Activated effector memory CD4-positive, alpha-beta T cell treated with Interleukin-2 at 50 U/mL for 16 hours (primary cell): ENCODE measurements around the gene PEX1.
"Not testable (repeated sequence)": the region's sequence is repeated elsewhere in the genome, so short reads cannot be mapped to it uniquely, and the experiment has no call there.

Experiments
- DNase-seq: peaks from one replicate; pipeline ENCODE4 v3.0.0-alpha.2; 2020

Gene PEX1

DNA sequence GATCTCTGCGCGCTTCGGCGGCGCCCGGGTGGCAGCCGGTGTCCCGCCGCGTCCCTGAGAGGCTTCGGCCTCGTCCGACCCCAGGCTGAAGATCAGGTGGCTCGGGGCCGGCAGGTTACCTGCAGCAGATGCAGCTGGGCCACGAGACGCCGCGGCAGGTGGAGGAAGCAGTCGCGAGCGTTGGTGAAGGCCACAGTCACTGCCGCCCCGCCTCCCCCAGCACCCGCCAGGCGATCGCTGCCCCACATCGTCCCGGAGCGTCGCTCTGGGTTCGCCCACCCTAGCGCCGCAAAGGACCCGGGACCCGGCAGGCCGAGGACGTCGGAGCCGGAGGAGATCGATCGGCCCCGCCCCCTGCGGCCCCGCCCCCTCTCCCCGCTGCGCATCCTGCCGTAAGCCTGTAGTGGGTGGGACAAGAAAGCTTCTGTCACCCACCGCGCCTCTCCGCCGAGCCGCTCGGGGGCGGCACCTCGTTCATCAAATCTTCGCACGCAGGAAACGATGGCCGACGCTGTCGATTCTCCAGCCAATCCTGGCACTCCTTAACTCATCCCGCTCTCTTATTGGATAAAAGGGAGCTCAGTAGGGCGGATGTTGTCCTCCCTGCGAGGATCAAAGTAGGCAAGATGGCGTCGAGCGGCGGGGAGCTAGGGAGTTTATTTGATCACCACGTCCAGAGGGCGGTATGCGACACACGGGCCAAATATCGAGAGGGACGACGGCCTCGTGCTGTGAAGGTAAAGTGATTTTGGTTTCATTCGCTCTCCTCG, at the start of gene PEX1, which contains the start of gene RBM48:
Gene PEX1, minus strand, starts transcription at position 333 of the 770 bp plus-strand sequence. Its CDS starts 85 bp downstream, at position 248.
Gene RBM48, plus strand, starts transcription at position 608 of the 770 bp plus-strand sequence. Its CDS starts 19 bp downstream, at position 627.
- DNase-seq = peak; percentile 93

DNA sequence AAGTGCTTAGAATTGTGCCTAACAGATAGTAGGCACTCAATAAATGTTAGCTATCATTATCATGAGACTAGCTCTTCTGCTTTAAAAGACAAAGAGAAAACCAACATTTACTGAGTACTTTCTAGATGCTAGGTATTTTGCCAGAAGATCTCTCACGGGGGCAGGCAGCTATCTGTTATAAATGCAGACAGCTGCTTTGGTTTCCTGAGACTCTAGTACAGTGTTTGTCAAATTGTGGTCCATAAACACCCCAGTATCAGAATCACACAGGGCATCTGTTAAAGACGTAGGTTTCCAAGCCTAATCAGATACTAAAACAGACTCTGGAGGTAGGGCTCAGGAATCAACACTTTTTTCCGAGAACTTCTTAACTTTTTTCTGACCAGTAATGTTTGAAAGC, 48.0 kb upstream of the PEX1 start:
- DNase-seq = no peak

DNA sequence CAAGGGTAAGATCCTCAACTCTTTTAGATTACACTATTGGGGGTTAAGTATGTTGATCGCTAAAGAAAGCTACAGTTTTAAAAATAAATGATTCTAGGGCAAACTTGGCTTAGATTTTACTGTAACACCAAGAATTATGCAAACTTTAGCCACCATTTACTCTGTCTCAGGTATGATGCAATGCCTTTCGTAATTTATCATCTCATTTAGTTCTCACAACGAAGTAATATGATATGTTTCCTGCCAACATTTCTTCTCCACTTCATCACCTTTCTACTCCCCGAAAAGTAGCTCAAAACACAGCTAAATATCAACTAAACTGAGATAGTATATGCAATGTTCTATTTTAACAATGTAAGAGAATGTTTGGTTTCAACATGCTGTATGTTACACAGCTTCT, 40.8 kb upstream of the PEX1 start:
- DNase-seq = no peak

DNA sequence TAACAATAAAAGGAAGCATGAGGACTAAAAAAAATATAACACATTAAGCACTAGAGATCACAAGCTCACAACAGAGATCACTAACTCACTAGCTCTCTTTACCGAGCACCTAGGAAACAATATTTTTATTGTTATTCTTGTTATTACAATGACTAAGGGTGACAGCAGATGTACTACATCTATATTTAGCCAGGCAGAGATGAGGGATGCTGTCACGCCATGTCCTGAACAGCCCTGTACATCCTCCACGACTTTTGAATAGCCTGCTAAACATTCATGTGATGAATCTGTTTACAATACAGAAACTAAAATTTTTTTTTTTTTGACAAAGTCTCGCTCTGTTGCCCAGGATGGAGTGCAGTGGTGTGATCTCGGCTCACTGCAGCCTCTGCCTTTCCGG, 39.1 kb upstream of the PEX1 start:
- DNase-seq = no peak

DNA sequence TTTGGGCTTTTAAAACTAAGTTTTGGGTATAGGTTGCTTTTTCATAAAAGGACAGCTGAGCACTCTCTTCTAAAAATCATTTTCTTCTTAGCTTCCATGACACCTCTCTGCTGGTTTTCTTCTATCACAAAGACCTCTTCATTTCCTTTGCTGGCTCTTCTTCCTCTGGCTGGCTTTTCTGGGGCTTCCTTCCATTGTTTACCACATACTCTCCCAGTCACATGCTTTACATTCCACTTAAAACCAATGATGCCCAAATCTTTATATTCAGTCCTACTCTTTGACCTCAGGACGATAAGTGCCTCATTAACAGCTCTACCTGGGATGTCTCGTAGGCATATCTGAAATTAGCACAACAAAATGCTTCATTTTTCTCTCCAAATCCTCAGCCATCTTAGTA, 35.0 kb upstream of the PEX1 start:
- DNase-seq = no peak

DNA sequence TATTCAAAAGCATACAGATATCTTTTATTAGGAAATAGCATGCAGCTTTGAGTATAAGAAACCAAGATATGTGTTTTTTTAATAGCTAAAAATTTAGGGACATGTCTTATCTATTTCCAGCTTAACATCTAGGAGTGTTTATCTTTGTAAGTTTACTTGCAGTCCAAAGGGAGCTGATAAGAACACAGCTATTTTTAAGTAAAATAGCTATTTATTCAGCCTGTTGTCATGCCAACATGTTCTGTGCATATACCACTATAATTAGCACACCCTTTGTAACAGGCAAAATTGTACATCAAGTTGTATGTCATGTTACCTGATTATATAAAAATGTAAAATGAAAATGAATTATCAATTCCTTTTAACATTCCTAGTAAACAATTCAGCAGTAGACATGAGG, 32.3 kb upstream of the PEX1 start:
- DNase-seq = no peak

DNA sequence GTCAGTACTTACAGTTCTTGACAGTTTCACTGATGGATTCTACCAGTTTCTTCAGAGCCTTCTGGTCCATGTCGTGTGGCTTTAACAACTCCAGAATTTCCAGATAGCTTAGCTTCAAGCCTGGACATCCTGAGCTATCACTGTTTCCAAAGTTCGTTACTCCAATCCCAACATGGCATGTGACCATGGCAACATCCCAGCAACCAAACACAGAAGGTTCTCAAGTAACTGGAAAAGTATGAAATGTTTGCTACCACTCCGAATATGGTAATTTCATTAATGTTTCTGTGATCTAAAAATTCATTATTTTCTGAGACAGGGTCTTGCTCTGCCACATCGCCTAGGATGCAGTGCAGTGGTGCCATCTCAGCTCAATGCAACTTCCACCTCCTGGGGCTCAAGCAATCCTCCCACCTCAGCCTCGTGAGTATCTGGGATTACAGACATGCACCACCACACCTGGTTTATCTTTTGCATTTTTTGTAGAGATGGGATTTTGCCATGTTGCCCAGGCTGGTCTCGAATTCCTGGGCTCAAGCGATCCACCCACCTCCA, 29.6 kb upstream of the PEX1 start:
- no peak for DNase-seq

DNA sequence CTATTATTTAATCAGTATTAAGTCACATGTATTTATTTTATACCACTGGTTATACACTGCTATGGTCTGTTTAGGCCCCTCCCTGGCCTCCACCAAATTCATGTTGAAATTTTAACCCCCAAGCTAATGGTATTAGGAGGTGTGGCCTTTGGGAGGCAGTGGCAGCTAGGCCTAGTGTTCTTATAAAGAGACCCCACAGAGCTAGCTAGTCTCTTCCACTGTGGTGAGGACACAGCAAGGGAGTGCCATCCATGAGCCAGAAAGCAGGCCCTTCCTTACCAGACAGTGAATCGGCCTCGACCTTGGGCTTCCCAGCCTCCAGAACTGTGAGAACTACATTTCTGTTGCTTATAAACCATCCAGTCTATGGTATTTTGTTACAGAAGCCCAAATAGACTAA, 28.9 kb upstream of the PEX1 start:
- no peak for DNase-seq

DNA sequence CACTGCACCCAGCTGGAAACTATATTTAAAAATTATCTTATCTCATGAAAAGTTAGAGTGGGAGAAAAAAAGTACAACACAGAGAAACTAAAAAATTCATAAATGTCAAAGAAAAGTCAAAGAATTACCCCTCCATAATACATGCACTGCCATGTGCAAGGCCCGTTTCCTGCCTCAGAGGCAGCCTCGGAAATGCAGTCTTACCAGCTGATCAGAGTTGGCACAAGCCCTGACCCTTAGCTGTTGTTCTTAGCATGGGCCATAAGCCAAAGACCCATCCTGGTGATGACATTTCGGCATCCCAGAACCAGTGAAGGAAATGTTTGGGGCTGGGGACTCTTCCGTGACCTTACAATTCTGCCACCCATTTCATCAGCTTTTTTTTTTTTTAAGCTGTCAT, 21.9 kb upstream of the PEX1 start:
- no peak for DNase-seq

DNA sequence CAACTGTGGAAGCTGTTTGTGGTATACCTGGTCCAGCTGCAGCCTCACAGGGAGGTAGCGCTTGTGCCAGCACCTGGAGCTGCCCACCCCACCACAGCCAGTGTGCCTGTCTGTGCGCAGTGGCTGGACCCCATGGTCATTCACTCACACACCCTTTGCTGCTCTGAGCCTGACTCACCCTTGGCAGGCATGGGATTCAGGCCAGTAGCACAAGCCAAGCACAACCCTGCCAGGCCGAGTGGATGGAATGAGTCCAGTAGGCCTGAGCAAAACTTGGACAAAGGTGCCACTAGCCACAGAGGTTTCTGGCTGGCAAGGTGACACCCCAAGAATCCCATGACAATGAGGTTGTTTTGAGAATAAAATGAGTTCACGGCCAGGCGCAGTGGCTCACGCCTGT, 19.3 kb upstream of the PEX1 start:
- DNase-seq = no peak

DNA sequence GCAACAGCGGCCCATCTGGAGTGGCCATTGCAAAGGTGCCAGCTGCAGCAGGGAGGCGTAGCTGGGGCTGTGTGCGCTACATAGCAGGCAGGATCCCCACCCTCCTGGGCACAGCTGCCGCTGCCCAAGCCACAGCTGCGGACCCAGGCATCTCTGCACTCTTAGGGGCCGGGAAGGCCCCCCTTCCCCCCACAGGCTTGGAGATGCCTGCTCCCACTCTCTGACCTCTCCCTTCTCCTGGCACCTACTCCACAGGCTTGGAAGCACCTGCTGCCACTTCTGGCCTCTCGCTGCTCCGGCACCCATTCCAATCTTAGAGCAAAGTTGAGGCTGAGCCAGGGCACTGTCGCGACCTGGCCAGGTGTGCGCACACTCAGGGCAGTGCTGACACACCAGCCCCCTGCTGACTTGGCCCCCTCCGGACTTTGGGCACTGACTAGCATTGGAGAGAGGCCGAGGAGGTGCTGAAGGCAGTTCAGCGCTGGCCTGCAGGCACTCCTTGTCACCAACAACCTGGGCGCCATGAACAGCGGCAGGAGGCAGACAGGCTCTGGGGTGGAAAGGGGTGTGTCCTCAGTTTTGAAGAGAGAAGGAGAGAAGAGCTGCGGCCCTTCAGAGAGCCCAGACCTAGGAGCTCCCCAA, 18.7 kb upstream of the PEX1 start:
- no peak for DNase-seq

DNA sequence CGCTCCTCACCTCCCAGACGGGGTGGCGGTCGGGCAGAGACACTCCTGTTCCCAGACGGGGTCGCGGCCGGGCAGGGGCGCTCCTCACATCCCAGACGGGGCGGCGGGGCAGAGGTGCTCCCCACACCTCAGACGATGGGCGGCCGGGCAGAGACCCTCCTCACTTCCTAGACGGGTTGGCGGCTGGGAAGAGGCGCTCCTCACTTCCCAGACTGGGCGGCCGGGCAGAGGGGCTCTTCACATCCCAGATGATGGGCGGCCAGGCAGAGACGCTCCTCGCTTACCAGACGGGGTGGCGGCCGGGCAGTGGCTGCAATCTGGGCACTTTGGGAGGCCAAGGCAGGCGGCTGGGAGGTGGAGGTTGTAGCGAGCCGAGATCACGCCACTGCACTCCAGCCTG, 16.8 kb upstream of the PEX1 start:
- DNase-seq = not testable (repeated sequence)

DNA sequence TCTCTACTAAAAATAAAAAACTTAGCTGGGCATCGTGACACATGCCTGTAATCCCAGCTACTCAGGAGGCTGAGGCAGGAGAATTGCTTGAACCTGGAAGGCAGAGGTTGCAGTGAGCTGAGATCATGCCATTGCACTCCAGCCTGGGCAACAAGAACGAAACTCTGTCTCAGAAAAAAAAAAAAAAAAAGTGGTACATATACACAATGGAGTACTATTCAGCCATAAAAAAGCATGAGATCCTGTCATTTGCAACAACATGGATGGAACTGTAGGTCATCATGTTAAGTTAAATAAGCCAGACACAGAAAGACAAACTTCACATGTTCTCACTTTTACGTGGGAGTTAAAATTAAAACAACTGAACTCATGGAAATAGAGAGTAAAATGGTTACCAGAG, 15.2 kb upstream of the PEX1 start:
- not testable (repeated sequence) for DNase-seq

DNA sequence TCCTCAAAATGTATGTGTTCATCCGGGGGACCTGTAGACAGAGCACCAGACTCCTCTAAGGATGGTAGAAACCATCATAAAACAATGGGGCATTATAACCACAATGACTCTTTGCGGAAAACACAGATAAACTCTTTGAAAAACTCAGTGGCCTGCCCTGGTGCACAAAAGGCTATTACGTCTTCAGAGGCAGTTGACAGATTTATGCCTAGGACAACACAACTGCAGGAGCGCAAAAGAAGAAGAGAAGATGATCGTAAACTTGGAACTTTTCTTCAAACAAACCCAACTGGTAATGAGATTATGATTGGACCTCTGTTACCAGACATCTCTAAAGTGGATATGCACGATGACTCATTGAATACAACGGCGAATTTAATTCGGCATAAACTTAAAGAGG, 6.3 kb upstream of the PEX1 start:
- DNase-seq = no peak

DNA sequence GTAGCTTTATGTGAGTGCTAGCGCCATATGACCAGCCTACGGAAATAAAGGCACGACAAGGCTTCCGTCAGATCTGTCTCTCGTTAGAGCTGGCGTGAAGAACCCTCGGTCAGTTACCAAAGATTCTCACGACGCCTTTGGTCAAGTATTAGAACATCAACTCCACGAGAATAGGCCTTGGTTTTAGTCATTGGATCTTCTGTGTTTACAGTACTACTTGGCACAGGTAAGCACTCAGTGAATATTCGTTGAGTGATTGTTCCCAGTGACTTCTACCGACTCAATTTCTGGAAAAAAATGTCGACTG, 591 bp upstream of the PEX1 start:
- no peak for DNase-seq

DNA sequence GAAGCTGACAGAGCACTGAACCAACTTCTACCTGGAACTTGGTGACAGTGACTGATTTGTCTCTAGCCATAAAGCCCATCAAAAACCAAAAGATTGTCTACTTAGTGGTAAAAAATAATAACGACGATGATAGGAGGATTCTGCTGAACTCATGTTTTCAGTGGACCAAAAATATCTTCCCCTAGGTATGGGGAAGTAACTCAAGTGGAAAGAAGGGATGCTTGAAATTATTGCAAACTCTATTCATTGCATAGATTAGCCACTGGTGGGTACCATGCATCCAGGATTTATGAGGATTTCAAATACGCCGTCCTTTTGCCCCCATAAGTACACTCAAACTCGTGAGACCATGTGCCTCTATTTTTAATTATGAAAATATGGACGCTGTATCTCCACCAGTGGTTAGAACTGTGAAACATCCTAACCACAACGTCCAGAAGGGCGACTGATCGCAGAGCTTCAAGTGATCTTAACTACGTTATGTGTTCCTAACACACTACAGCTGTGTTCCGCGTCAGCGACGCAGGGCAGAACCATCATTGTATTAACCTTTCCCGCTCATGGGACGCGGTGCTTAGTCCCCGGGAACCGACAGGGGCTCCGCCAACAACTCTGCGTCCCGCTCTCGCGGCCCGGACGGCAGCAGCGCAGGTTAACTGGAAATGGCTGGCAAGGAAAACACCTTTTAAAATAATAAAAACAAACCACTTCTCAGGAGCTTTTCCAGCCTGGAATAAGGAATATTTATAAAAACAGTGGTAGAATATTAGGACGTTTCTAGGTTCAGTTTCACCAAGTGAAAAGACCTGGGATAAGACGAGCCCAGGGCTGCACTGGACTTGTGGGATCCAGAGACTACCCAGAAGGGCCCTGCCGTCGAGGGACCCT, 776 bp downstream of the PEX1 start:
- peak; percentile 38 for DNase-seq

DNA sequence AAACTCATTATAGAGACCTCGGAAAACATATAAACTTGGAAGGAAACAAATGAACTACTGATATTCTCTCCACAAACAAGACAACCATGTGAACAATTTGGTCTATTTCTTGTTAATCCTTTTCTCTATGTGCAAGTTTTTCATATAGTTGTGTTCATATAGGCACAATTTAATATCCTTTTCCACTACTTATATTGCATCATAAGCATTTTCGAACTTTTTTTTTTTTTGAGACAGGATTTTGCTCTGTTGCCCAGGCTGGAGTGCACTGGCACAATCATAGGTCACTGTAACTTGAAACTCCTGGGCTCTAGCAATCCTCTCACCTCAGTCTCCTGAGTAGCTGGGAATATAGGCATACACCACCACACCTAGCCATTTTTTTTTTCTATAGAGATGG, 5.2 kb downstream of the PEX1 start:
- no peak for DNase-seq

DNA sequence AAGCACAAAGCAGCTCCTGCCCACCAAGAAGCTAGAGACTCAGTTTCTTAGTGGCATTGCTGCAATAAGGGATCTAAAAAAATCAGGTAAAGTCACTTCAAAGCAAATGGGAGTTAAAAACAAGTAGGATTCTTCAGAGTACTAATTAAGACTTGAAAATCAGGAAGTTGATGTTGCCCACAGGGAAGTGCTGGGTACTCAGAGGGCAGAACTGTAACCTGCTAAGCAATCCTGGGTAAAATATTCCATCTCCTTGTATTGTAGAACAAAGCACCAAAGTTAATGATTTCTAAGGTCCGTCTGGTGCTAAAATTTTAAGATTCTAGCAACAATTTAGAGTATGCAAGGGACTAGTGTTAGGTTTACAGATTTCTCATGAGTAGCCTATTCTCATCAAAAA, 8.3 kb downstream of the PEX1 start:
- DNase-seq = no peak

DNA sequence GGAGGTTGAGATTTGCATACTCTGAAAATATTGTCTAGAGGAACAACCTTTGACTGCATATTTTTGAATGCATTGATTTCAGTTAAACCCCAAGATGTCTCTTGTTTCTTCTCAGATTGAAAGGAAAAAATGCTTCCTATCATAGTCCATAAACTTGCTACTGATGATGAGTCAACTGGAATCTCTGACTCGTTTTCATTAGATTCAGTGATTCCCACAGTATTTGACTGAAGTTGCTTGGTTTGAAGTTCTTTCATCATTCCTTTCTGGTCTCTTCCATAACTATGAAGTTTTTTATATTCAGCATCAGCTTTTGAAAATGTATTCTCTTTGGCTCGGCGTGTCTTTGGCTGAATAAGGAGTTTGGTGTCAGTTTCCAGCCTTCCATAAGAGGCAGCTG, 10.7 kb downstream of the PEX1 start:
- no peak for DNase-seq

DNA sequence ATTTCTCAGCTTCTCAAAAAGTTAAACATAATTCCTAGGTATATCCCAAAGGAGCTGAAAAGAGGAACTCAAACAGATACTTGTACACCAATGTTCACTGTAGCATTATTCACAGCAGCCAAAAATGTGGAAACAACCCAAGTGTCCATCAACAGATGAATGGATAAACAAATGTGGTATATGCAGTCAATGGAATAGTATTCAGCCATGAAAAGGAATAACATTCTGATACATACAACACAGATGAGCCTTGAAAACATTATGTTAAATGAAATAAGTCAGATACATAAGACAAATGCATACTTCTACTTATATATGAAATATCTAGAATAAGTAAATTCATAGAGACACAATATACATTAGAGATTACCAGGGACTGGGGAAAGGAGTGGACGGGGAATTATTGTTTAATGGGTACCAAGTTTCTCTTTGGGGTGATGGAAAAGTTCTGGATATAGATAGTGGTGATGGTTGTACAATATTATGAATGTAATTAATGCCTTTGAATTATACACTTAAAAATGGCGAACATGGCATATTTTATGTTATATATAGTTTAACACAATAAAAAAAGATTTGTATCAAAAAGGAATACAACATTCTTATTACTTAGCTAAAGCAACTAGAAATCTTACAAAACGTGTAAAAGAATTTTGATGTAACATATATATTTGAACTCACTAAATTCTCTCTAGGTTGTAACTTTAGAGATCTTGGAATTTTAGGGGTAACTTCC, 15.0 kb downstream of the PEX1 start:
- no peak for DNase-seq

DNA sequence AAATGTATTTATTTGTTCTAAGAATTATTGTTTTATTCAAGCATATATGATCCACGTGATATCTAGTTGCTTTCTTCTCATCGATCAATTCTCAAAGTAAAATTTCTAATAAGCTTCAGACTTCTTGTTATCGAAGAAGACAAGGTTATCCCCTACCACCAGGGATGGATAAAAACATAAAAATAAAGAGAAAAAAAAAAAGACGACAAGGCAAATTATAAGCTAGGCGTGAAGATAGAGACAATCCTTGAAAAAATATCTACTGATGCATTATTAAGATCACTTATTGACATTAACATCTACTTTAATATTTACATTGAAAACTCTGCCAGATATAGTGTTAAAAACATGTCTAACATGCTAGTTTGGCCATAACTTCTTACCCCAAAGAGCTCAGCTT, 19.4 kb downstream of the PEX1 start:
- no peak for DNase-seq

DNA sequence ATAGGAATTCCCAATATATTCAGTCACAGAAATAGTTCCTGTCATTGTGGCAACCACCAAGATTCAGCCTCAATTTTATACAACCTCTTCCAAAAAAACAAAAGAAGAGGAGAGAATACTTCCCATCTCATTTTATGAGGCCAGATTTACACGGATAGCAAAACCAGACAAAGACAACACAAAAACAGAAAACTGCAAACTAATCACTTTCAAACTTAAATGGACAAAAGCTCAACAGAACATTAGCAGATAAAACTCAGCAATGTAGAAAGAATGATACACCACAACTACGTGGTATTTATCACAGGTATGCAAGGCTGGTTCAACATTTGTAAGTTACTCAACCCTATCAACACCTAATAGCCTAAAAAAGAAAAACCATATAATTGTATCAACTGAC, 22.0 kb downstream of the PEX1 start:
- no peak for DNase-seq

DNA sequence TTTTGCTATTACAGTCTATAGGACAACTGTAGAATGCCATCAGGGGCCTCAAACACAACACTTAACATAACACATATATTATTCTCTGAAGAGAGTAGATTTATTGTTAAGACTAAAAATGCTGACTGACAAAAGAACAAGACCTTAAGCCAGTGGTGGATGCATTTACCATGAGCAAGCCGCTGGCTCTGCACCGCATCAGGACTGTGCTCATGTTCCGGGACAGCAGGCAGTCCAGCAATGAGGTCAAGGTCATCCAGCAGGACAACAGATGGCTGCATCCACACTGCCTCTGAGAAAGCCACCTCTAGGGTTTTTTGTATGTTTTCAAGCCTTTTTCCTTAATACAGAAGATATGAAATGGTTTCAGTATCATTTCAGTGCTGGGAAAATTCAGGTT, 23.8 kb downstream of the PEX1 start:
- DNase-seq = no peak
